Hematopoietic multipotent progenitor cell treated with erythropoietin and hydrocortisone succinate and interleukin-3 and kit ligand, for 17 days (in vitro differentiated cells): Measurements from ENCODE around the gene COL12A1.

Experiments
- DNase-seq: peaks from one replicate; pipeline ENCODE4 v3.0.0-alpha.2; 2015; ENCODE audit warnings: low spot score

The COL12A1 gene

GRCh38 chr6:75143191-75143590 is 62.7 kb downstream of the COL12A1 start:
- no peak for DNase-seq

- no peak for DNase-seq
Measured at GRCh38 chr6:75142721-75143120, 63.1 kb downstream of the COL12A1 start.

- no peak for DNase-seq
Measured at GRCh38 chr6:75135876-75136275, 70.0 kb downstream of the COL12A1 start.

GRCh38 chr6:75135450-75135849 is 70.4 kb downstream of the COL12A1 start:
- DNase-seq: no peak

- DNase-seq: no peak
Measured at GRCh38 chr6:75130784-75131183, 75.1 kb downstream of the COL12A1 start.

GRCh38 chr6:75128878-75129570 is 76.8 kb downstream of the COL12A1 start:
- no peak for DNase-seq

GRCh38 chr6:75126518-75126917 is 79.3 kb downstream of the COL12A1 start:
- DNase-seq: no peak

- DNase-seq: no peak
Measured at GRCh38 chr6:75124983-75125382, 80.9 kb downstream of the COL12A1 start.

- DNase-seq: no peak
Measured at GRCh38 chr6:75124085-75124484, 81.8 kb downstream of the COL12A1 start.

GRCh38 chr6:75118925-75119515 is 86.8 kb downstream of the COL12A1 start:
- no peak for DNase-seq

- DNase-seq: no peak
Measured at GRCh38 chr6:75117701-75118100, 88.2 kb downstream of the COL12A1 start.

GRCh38 chr6:75116946-75117345 is 88.9 kb downstream of the COL12A1 start:
- DNase-seq: no peak

- no peak for DNase-seq
Measured at GRCh38 chr6:75115481-75115880, 90.4 kb downstream of the COL12A1 start.

- DNase-seq: no peak
Measured at GRCh38 chr6:75114806-75115205, 91.0 kb downstream of the COL12A1 start.

GRCh38 chr6:75114195-75114594 is 91.7 kb downstream of the COL12A1 start:
- DNase-seq: no peak

GRCh38 chr6:75113446-75113845 is 92.4 kb downstream of the COL12A1 start:
- DNase-seq: no peak

- DNase-seq: no peak
Measured at GRCh38 chr6:75109765-75110164, 96.1 kb downstream of the COL12A1 start.

- DNase-seq: no peak
Measured at GRCh38 chr6:75109022-75109421, 96.8 kb downstream of the COL12A1 start.

- DNase-seq: no peak
Measured at GRCh38 chr6:75108333-75108974, 97.4 kb downstream of the COL12A1 start.

- DNase-seq: no peak
Measured at GRCh38 chr6:75107913-75108312, 97.9 kb downstream of the COL12A1 start.

GRCh38 chr6:75106426-75106825 is 99.4 kb downstream of the COL12A1 start:
- no peak for DNase-seq

GRCh38 chr6:75103431-75103830 is 102.4 kb downstream of the COL12A1 start:
- no peak for DNase-seq

- DNase-seq: no peak
Measured at GRCh38 chr6:75102301-75102700, 103.6 kb downstream of the COL12A1 start.

GRCh38 chr6:75101896-75102295 is 104.0 kb downstream of the COL12A1 start:
- DNase-seq: no peak
